Measurements from ENCODE around the gene POLR3H. TPM values are rescaled to one million over a fixed set of nuclear protein-coding genes. Genes with fewer than 3 reads are reported as not detected.

The POLR3H gene
- total and polyA plus RNA-seq, 2 of the 4 experiments (the other 2 are of a cell fraction): 37.8 to 67.8 TPM

DNA sequence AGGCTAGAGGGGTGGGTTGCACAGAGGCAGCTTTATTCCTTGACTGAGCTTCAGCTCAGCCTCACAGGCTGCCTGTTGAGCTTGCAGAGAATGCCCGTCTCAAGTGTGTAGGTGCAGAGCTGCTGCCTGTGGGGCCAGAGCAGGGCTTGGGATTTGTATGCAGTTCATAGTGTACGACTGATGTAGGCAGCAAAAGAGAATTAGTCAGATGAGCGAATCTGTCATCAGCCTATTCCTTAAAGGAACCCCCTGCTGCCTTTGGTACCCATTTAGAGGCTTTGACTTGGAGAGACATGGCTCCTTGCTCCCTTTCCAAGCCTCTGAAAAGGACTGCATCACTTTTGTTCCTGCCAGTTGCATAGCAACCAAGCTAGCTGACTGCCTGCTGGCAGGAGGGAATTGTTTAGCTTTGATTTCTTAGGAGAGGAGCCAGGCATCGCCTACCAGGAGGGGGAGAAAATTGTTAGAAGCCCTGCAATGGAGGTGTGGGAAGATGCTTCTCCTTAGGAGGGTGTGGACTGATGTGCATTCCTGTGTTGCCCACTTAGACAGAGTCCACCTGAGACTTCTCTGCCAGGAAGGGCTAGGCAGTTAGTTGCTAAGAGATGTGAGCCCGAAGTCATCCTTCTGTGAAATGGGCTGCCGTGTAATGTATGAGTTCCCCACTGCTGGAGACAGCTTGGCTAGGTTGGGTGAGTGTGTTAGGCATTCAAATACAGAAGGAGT is 64.4 kb downstream of the POLR3H start:
- H3K9ac ChIP-seq (ENCODE audit: low read depth, low read length): no peak overlapping the region
- WGBS, 2 experiments (ENCODE audit: extremely low coverage in 2 of 2, insufficient read length in 1 of 2): 57% methylated on average over 3 of the region's 6 CpGs; no CpG with 5 or more reads in 1 of the 2 experiments

More for the DNA sequence above, 64.4 kb downstream of the POLR3H start:
- Histone ChIP-seq H3K27me3 (ENCODE audit: control insufficient read depth, insufficient read depth, low read length) (no peaks in the 10 kb centered on the region), H3K4me3 (ENCODE audit: insufficient read depth, low read depth, low read length) (no peak overlapping the region), H3K4me1 (ENCODE audit: control insufficient read depth, insufficient read depth, low read length) (peaks cover 37% of the 10 kb centered on the region), H3K23ac (ENCODE audit: low read depth, low read length) (peak overlapping the region; percentile 46), H3K4me2 (ENCODE audit: low read depth, low read length) (peak overlapping the region; percentile 65), H4K8ac (ENCODE audit: low read depth in 2 of 2, low read length in 2 of 2) (peak overlapping the region in 1 of 2 experiments; percentile 58; a peak in 2 of 4 replicates), H3K9me3 (ENCODE audit: control insufficient read depth, insufficient read depth, low read length) (no peaks in the 10 kb centered on the region), H3K79me1 (ENCODE audit: low read depth in 1 of 2, low read length in 2 of 2) (peaks cover 22 to 85% of the 10 kb centered on the region in 2 experiments), H4K5ac (ENCODE audit: low read depth, low read length) (no peak overlapping the region), H2AK9ac (replicated peaks; ENCODE audit: low read depth, low read length, poor library complexity) (peak overlapping the region; percentile 70), H3K14ac (replicated peaks; ENCODE audit: low read depth, low read length) (peak overlapping the region; percentile 20), H2BK15ac (ENCODE audit: low read depth, low read length) (peak overlapping the region; percentile 10; the same call in 1 of the 3 replicates), H4K91ac (ENCODE audit: insufficient read depth, low read depth, low read length) (peak overlapping the region; percentile 16), H3K56ac (ENCODE audit: extremely low read depth, insufficient read depth, low read length) (no peak overlapping the region), H3K36me3 (ENCODE audit: control insufficient read depth, insufficient read depth, low read length) (no peaks in the 10 kb centered on the region), H3K4ac (ENCODE audit: low read depth, low read length) (peak overlapping the region; percentile 29), H3K27ac (ENCODE audit: insufficient read depth, low read length) (peak overlapping the region; percentile 41; the same call in 1 of the 2 replicates), H2AK5ac (ENCODE audit: low read depth, low read length) (peak overlapping the region; percentile 12), H2BK120ac (ENCODE audit: low read depth, low read length) (0 out of 2 replicates have a peak overlapping the region, but pooled peaks have one; percentile 1), H2BK5ac (ENCODE audit: low read depth, low read length, poor library complexity, severe bottlenecking) (peak overlapping the region; percentile 56), H2AFZ (replicated peaks; ENCODE audit: low read length, poor library complexity) (no peak overlapping the region), H3K9me1 (ENCODE audit: insufficient read depth, low read length) (peaks cover 29% of the 10 kb centered on the region), H3K18ac (ENCODE audit: low read depth, low read length) (no peak overlapping the region; the same call in 1 of the 2 replicates), H2BK20ac (ENCODE audit: low read depth, low read length) (no peak overlapping the region), H4K20me1 (ENCODE audit: insufficient read depth, low read length) (peaks cover 50% of the 10 kb centered on the region)
- BruUV-seq (replicated peaks): no TSS peak
- DNase-seq (peak; percentile 73), ATAC-seq (ENCODE audit: low read depth) (peak; percentile 38)
- POLR2A ChIA-PET (ENCODE audit: unreplicated experiment): interaction anchor here (0.6 kb wide), 1 partner anchor 119 kb away, joined by 3 read pairs; no protein-coding TSS in a partner anchor
- in situ Hi-C loops (cut with MboI; ENCODE audit: low sequenced_read_pairs) (no loop called here), intact Hi-C loops (cut with micrococcal nuclease) (no loop called here), dilution Hi-C loops (cut with HindIII; ENCODE audit: low sequenced_read_pairs, unreplicated experiment) (no loop called here)
- CTCF ChIA-PET: interaction anchor here (0.5 to 1.9 kb wide), 2 partner anchors 38 to 44 kb away, joined by 3 to 7 read pairs; no protein-coding TSS in a partner anchor
- TF ChIP-seq, protein P1, sequence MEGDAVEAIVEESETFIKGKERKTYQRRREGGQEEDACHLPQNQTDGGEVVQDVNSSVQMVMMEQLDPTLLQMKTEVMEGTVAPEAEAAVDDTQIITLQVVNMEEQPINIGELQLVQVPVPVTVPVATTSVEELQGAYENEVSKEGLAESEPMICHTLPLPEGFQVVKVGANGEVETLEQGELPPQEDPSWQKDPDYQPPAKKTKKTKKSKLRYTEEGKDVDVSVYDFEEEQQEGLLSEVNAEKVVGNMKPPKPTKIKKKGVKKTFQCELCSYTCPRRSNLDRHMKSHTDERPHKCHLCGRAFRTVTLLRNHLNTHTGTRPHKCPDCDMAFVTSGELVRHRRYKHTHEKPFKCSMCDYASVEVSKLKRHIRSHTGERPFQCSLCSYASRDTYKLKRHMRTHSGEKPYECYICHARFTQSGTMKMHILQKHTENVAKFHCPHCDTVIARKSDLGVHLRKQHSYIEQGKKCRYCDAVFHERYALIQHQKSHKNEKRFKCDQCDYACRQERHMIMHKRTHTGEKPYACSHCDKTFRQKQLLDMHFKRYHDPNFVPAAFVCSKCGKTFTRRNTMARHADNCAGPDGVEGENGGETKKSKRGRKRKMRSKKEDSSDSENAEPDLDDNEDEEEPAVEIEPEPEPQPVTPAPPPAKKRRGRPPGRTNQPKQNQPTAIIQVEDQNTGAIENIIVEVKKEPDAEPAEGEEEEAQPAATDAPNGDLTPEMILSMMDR (conservative IDR thresholded peaks at IDR 0.05; ENCODE audit: low read depth, low read length): 0 out of 2 replicates have a peak, but pooled peaks have one; percentile 14
- TF ChIP-seq POLR2A (IDR thresholded peaks at IDR 0.05; ENCODE audit: low read depth, low read length) (0 out of 2 replicates have a peak, but pooled peaks have one; percentile 32), MAFK (IDR thresholded peaks at IDR 0.05; ENCODE audit: low read depth, low read length) (no peak)
